IMR-90 (cell line): ENCODE data around the gene IFI35. TPM values are rescaled to one million over a fixed set of nuclear protein-coding genes. Genes with fewer than 3 reads are reported as not detected.

ENCODE experiments used
- ATAC-seq: fragments of 200-7000 bp; cut with Tn5 transposase; 2 replicates; pipeline ENCODE4 v1.9.1; 2020; ENCODE audit warnings: low read depth, mild to moderate bottlenecking, moderate library complexity
- BruUV-seq: library from RNA; stranded (reverse); fragments of 400-500 nt; replicated peaks from 2 replicates; lab custom pipeline; 2021; lab: Mats Ljungman, UMichigan
- CTCF ChIA-PET: fragments of 300-600 bp; formaldehyde crosslinking; extraction: SDS; loops from one replicate; lab custom pipeline; 2021; ENCODE audit warnings: antibody characterized with exemption; lab: Yijun Ruan, JAX
- POLR2A ChIA-PET: fragments of 300-600 bp; sonication (Branson Sonifier 250); formaldehyde crosslinking; loops from one replicate; lab custom pipeline; 2022; ENCODE audit warnings: antibody characterized with exemption; ENCODE audit not compliant: unreplicated experiment; lab: Charles Lee
- DNase-seq: peaks from one replicate; pipeline ENCODE4 v3.0.0; 2013
- H2AFZ ChIP-seq: replicated peaks from 2 replicates; pipeline ENCODE3; 2013; ENCODE audit warnings: low read length, mild to moderate bottlenecking; ENCODE audit not compliant: poor library complexity
- H2AK5ac ChIP-seq: 2 replicates; pipeline ENCODE4 v1.6.1; 2013; ENCODE audit warnings: low read depth, low read length, inconsistent platforms
- H2AK9ac ChIP-seq: replicated peaks from 2 replicates; pipeline ENCODE3; 2013; ENCODE audit warnings: mild to moderate bottlenecking, low read depth, low read length, moderate library complexity; ENCODE audit not compliant: poor library complexity
- H2BK120ac ChIP-seq: 2 replicates; pipeline ENCODE4 v1.6.1; 2013; ENCODE audit warnings: low read depth, low read length, inconsistent platforms
- H2BK15ac ChIP-seq: 3 replicates; pipeline ENCODE4 v1.6.1; 2013; ENCODE audit warnings: low read depth, low read length, inconsistent platforms
- H2BK20ac ChIP-seq: 2 replicates; pipeline ENCODE4 v1.6.1; 2013; ENCODE audit warnings: low read depth, mild to moderate bottlenecking, inconsistent platforms, low read length, moderate library complexity
- H2BK5ac ChIP-seq: 2 replicates; pipeline ENCODE4 v1.6.1; 2013; ENCODE audit warnings: mild to moderate bottlenecking, low read depth, low read length, inconsistent platforms; ENCODE audit not compliant: poor library complexity, severe bottlenecking
- H3K14ac ChIP-seq: replicated peaks from 2 replicates; pipeline ENCODE4 v1.6.1; 2013; ENCODE audit warnings: low read depth, low read length, inconsistent platforms
- H3K18ac ChIP-seq: 2 replicates; pipeline ENCODE4 v1.6.1; 2013; ENCODE audit warnings: low read depth, low read length, control low read depth
- H3K23ac ChIP-seq: 2 replicates; pipeline ENCODE4 v1.6.1; 2013; ENCODE audit warnings: low read depth, low read length, inconsistent platforms
- H3K27ac ChIP-seq: 2 replicates; pipeline ENCODE4 v1.5.1; 2013; ENCODE audit warnings: mild to moderate bottlenecking, control low read depth, low read length; ENCODE audit not compliant: insufficient read depth
- H3K27me3 ChIP-seq: 2 replicates; pipeline ENCODE4 v1.6.1; 2013; ENCODE audit warnings: low read length; ENCODE audit not compliant: control insufficient read depth, insufficient read depth
- H3K36me3 ChIP-seq: 2 replicates; pipeline ENCODE4 v1.6.1; 2013; ENCODE audit warnings: low read length, mixed read lengths; ENCODE audit not compliant: control insufficient read depth, insufficient read depth
- H3K4ac ChIP-seq: 2 replicates; pipeline ENCODE4 v1.6.1; 2013; ENCODE audit warnings: low read depth, low read length, inconsistent platforms
- H3K4me1 ChIP-seq: 2 replicates; pipeline ENCODE4 v1.6.1; 2013; ENCODE audit warnings: low read length, mixed read lengths; ENCODE audit not compliant: control insufficient read depth, insufficient read depth
- H3K4me2 ChIP-seq: 2 replicates; pipeline ENCODE4 v1.6.1; 2013; ENCODE audit warnings: low read depth, mild to moderate bottlenecking, control low read depth, low read length, moderate library complexity
- H3K4me3 ChIP-seq: 2 replicates; pipeline ENCODE4 v1.5.1; 2013; ENCODE audit warnings: low read depth, mild to moderate bottlenecking, control low read depth, low read length, moderate library complexity; ENCODE audit not compliant: insufficient read depth
- H3K56ac ChIP-seq: 2 replicates; pipeline ENCODE4 v1.6.1; 2013; ENCODE audit warnings: low read length, inconsistent platforms; ENCODE audit not compliant: insufficient read depth; ENCODE audit errors: extremely low read depth
- H3K79me1 ChIP-seq, 2 experiments: 2 replicates each; pipeline ENCODE4 v1.6.1; 2013; ENCODE audit warnings: low read length in 2 of 2, inconsistent platforms in 1 of 2, low read depth in 1 of 2
- H3K9ac ChIP-seq: 2 replicates; pipeline ENCODE4 v1.6.1; 2013; ENCODE audit warnings: low read depth, low read length, control low read depth
- H3K9me1 ChIP-seq: 2 replicates; pipeline ENCODE4 v1.6.1; 2013; ENCODE audit warnings: low read length, inconsistent platforms; ENCODE audit not compliant: insufficient read depth
- H3K9me3 ChIP-seq: 2 replicates; pipeline ENCODE4 v1.6.1; 2013; ENCODE audit warnings: low read length; ENCODE audit not compliant: control insufficient read depth, insufficient read depth
- H4K20me1 ChIP-seq: 2 replicates; pipeline ENCODE4 v1.6.1; 2013; ENCODE audit warnings: low read length, inconsistent platforms; ENCODE audit not compliant: insufficient read depth
- H4K5ac ChIP-seq: 2 replicates; pipeline ENCODE4 v1.6.1; 2013; ENCODE audit warnings: mild to moderate bottlenecking, low read depth, low read length, control low read depth
- H4K8ac ChIP-seq, 2 experiments: 2 replicates each; pipeline ENCODE4 v1.6.1; 2013; ENCODE audit warnings: low read depth in 2 of 2, low read length in 2 of 2, control low read depth in 1 of 2, inconsistent platforms in 1 of 2
- H4K91ac ChIP-seq: 2 replicates; pipeline ENCODE4 v1.6.1; 2013; ENCODE audit warnings: low read depth, low read length, inconsistent platforms; ENCODE audit not compliant: insufficient read depth
- CHD1 ChIP-seq: IDR thresholded peaks from 2 replicates; pipeline ENCODE4 v1.6.1; 2012; ENCODE audit warnings: low read depth, low read length, improper control_type of control experiment
- CTCF ChIP-seq: conservative IDR thresholded peaks from 2 replicates; pipeline ENCODE4 v1.5.1; 2012; ENCODE audit warnings: mild to moderate bottlenecking, low read depth, low read length, improper control_type of control experiment
- MAFK ChIP-seq: IDR thresholded peaks from 2 replicates; pipeline ENCODE4 v1.6.1; 2012; ENCODE audit warnings: low read depth, low read length, improper control_type of control experiment
- MAZ ChIP-seq: IDR thresholded peaks from 2 replicates; pipeline ENCODE4 v1.6.1; 2012; ENCODE audit warnings: low read depth, mild to moderate bottlenecking, low read length, improper control_type of control experiment, moderate library complexity, borderline replicate concordance
- MXI1 ChIP-seq: IDR thresholded peaks from 2 replicates; pipeline ENCODE4 v1.6.1; 2012; ENCODE audit warnings: low read depth, mild to moderate bottlenecking, low read length, moderate library complexity, borderline replicate concordance
- POLR2A ChIP-seq: IDR thresholded peaks from 2 replicates; pipeline ENCODE4 v1.6.1; 2012; ENCODE audit warnings: mild to moderate bottlenecking, low read depth, low read length
- RFX5 ChIP-seq: IDR thresholded peaks from 2 replicates; pipeline ENCODE4 v1.8.0; 2012; ENCODE audit warnings: low read depth, mild to moderate bottlenecking, low read length, moderate library complexity
- WGBS, 2 experiments: methylation state at CpG; one replicate each; pipeline versions ENCODE4 v1.1.5 to v1.1.7; 2013; ENCODE audit warnings: missing lambda C conversion rate in 2 of 2; ENCODE audit not compliant: insufficient read length in 1 of 2; ENCODE audit errors: extremely low coverage in 2 of 2; 5-methylcytosine and 5-hydroxymethylcytosine counted together
- dilution Hi-C: fragments of 300-500 bp; cut with HindIII; formaldehyde crosslinking; loops from one replicate; pipeline ENCODE4 v1.14.3; 2018; ENCODE audit warnings: low sequenced_read_pairs; ENCODE audit not compliant: unreplicated experiment
- in situ Hi-C: fragments of 300-500 bp; cut with MboI; formaldehyde crosslinking; loops from 3 replicates; pipeline ENCODE4 v1.14.3; 2019; ENCODE audit warnings: low sequenced_read_pairs, inconsistent platforms, mixed read lengths
- intact Hi-C: fragments of 100-400 bp; cut with micrococcal nuclease; formaldehyde crosslinking; loops from 2 replicates; pipeline ENCODE4 v1.10.0; 2022
- polyA plus RNA-seq, 3 experiments: library from polyadenylated mRNA; depleted of rRNA; stranded (reverse); fragments of >200 nt; gene quantifications; 2 replicates each; pipeline ENCODE4 v1.2.3, GENCODE V29; 2012; ENCODE audit warnings: low replicate concordance in 1 of 3
- total RNA-seq: library from RNA; depleted of rRNA; stranded (reverse); fragments of >200 nt; gene quantifications from 2 replicates; pipeline ENCODE4 v1.2.3, GENCODE V29; 2012
- TF ChIP-seq, protein P1 (sequence below): fragments of 150-350 bp; IDR thresholded peaks from 2 replicates; pipeline ENCODE4 v1.6.1; 2016; ENCODE audit warnings: low read depth, mild to moderate bottlenecking, low read length, moderate library complexity, borderline replicate concordance

IFI35 gene
- total and polyA plus RNA-seq, 2 of the 4 experiments (the other 2 are of a cell fraction): 15.8 to 17.0 TPM

DNA sequence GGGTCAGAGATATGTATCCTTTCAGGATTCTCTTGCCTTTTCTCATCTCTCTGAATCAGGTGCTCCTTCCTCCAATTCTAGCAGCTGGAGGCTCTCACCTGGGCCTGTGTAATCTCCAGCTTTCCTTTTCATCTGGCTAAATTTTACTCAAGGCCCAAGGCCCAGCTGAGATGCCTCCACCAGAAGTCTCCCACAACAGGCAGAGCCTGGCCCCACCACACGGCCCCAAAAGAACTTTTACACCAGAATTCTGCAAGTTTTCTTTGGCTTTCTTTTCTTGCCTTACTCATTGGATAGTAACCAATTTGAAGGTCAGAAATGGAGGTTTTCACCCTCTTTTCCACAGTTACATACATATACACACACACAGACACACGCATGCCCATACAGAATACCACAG is 33.1 kb downstream of the IFI35 start:
- WGBS, 2 experiments: no CpG with 5 or more reads among the region's 2 CpGs
- in situ Hi-C loops (no loop called here), dilution Hi-C loops (no loop called here), intact Hi-C loops (no loop called here)
- Histone ChIP-seq H4K5ac (no peak overlapping the region), H3K9ac (no peak overlapping the region), H2BK20ac (no peak overlapping the region), H3K27me3 (no peaks in the 10 kb centered on the region), H4K91ac (no peak overlapping the region), H2BK120ac (no peak overlapping the region), H3K36me3 (no peaks in the 10 kb centered on the region), H3K79me1 (no peaks in the 10 kb centered on the region), H3K4me1 (peaks cover 6% of the 10 kb centered on the region), H3K4me2 (no peak overlapping the region), H3K9me1 (0 out of 2 replicates have a peak, but pooled peaks cover 3% of the 10 kb centered on the region), H3K23ac (no peak overlapping the region), H3K27ac (no peak overlapping the region), H2AFZ (no peak overlapping the region), H3K14ac (no peak overlapping the region), H3K56ac (no peak overlapping the region), H2BK15ac (no peak overlapping the region), H2AK5ac (no peak overlapping the region), H3K4me3 (no peak overlapping the region), H3K18ac (no peak overlapping the region), H4K8ac (no peak overlapping the region), H2BK5ac (no peak overlapping the region), H4K20me1 (no peaks in the 10 kb centered on the region), H3K4ac (no peak overlapping the region), H3K9me3 (no peaks in the 10 kb centered on the region), H2AK9ac (no peak overlapping the region)
- ATAC-seq (no peak), DNase-seq (no peak)
- ChIA-PET CTCF (no interaction called here), POLR2A (no interaction called here)
- BruUV-seq: no TSS peak
- TF ChIP-seq MXI1 (no peak), MAFK (no peak), CHD1 (no peak), CTCF (no peak), POLR2A (no peak), MAZ (no peak), RFX5 (no peak)
- TF ChIP-seq, protein P1, sequence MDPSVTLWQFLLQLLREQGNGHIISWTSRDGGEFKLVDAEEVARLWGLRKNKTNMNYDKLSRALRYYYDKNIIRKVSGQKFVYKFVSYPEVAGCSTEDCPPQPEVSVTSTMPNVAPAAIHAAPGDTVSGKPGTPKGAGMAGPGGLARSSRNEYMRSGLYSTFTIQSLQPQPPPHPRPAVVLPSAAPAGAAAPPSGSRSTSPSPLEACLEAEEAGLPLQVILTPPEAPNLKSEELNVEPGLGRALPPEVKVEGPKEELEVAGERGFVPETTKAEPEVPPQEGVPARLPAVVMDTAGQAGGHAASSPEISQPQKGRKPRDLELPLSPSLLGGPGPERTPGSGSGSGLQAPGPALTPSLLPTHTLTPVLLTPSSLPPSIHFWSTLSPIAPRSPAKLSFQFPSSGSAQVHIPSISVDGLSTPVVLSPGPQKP: no peak
